SU-DHL-6 (cell line): Measurements from ENCODE around the gene CLCNKA.

Experiments
- H2AFZ ChIP-seq: fragments of 200-600 bp; sonication (generic); 2 replicates; pipeline ENCODE4 v1.6.1; 2014; ENCODE audit warnings: low read depth, mild to moderate bottlenecking, moderate library complexity, mixed read lengths, antibody characterized with exemption, low read length; ENCODE audit not compliant: severe bottlenecking
- H3F3A ChIP-seq: fragments of 200-600 bp; shearing (Covaris generic); 2 replicates; pipeline ENCODE4 v1.6.0; 2016; ENCODE audit warnings: antibody characterized with exemption, mild to moderate bottlenecking; ENCODE audit not compliant: insufficient read depth
- H3K27ac ChIP-seq: fragments of 200-600 bp; sonication (generic); 2 replicates; pipeline ENCODE4 v1.5.1; 2016; ENCODE audit warnings: low read depth, mild to moderate bottlenecking, low read length, moderate library complexity, mixed read lengths
- H3K27me3 ChIP-seq: fragments of 200-600 bp; sonication (generic), shearing (Covaris generic); 2 replicates; pipeline ENCODE4 v1.6.0; 2014; ENCODE audit warnings: mild to moderate bottlenecking, low read length
- H3K36me3 ChIP-seq: fragments of 200-600 bp; sonication (generic); 2 replicates; pipeline ENCODE4 v1.6.1; 2014; ENCODE audit warnings: mild to moderate bottlenecking, low read length, mixed read lengths
- H3K4me2 ChIP-seq: fragments of 300-600, 200-600 bp; shearing (Covaris generic), sonication (generic); 2 replicates; pipeline ENCODE4 v1.6.0; 2014; ENCODE audit warnings: low read length, low read depth, mild to moderate bottlenecking; ENCODE audit not compliant: poor library complexity, severe bottlenecking
- H3K4me3 ChIP-seq: fragments of 200-600 bp; sonication (generic); 2 replicates; pipeline ENCODE4 v1.5.1; 2014; ENCODE audit warnings: antibody characterized with exemption, low read length, mild to moderate bottlenecking, mixed read lengths; ENCODE audit not compliant: insufficient read depth, poor library complexity, severe bottlenecking
- H3K79me2 ChIP-seq: fragments of 200-600 bp; sonication (generic); 2 replicates; pipeline ENCODE4 v1.6.1; 2014; ENCODE audit warnings: mild to moderate bottlenecking, low read length, moderate library complexity; ENCODE audit not compliant: insufficient read depth
- H3K9ac ChIP-seq: fragments of 200-600 bp; sonication (generic); 2 replicates; pipeline ENCODE4 v1.7.0; 2014; ENCODE audit warnings: mild to moderate bottlenecking, low read length
- H3K9me2 ChIP-seq: fragments of 200-600 bp; sonication (generic); replicated peaks from 2 replicates; pipeline ENCODE4 v1.6.1; 2014; ENCODE audit warnings: low read length; ENCODE audit not compliant: insufficient read depth
- H3K9me3 ChIP-seq: fragments of 200-600 bp; sonication (generic); 2 replicates; pipeline ENCODE4 v1.6.1; 2014; ENCODE audit warnings: low read length, mixed read lengths; ENCODE audit not compliant: insufficient read depth
- H4K20me1 ChIP-seq: fragments of 200-600 bp; sonication (generic); 2 replicates; pipeline ENCODE4 v1.6.1; 2014; ENCODE audit warnings: low read depth, mild to moderate bottlenecking, antibody characterized with exemption, low read length, moderate library complexity, mixed read lengths
- EZH2phosphoT487 ChIP-seq: fragments of 200-600 bp; sonication (generic), shearing (Covaris generic); conservative IDR thresholded peaks from 2 replicates; pipeline ENCODE4 v1.6.1; 2018; ENCODE audit warnings: mild to moderate bottlenecking, antibody characterized with exemption, low read length, moderate library complexity, mixed read lengths
- TF ChIP-seq, protein P1 (sequence below): fragments of 200-600 bp; sonication (generic); IDR thresholded peaks from one replicate; pipeline ENCODE4 v1.5.1; 2017; ENCODE audit warnings: antibody characterized with exemption, mild to moderate bottlenecking, low read length, moderate library complexity; ENCODE audit not compliant: insufficient read depth, poor library complexity, severe bottlenecking

The CLCNKA gene

DNA sequence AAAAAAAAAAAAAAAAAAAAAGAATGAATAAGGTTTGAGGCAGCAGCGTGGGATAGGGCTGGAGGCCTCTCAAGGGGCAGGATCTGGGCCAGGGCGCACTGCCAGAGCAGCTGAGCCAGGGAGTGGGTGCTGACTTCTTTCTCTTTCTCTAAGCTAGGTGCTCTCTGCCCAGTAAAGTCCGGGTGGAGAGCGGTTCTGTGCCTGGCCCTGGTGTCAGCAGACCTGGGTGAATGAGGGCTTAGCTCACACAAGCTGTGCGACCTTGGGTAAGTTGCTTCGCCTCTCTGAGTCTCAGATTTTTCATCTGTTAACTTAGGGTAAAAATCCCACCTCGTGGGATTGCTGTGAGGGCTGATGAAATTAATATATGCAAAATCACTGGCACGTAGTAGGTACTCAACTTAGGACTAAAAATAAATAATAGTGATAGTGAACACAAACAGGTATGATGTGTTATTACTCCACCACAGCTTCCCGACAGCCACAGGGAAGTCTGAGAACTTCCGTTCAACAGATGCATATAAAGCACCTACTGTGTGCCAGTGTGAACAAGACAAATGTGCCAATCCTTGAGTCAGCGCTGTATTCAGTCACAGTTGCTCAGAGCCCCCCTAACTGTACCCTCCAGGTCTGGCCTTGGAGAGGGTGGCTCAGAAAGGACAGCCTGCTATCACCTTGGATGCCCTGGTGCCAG lies 53.6 kb downstream of the CLCNKA start:
- Histone ChIP-seq H3F3A (no peaks in the 10 kb centered on the region), H3K27ac (no peak overlapping the region), H3K4me2 (no peak overlapping the region)

DNA sequence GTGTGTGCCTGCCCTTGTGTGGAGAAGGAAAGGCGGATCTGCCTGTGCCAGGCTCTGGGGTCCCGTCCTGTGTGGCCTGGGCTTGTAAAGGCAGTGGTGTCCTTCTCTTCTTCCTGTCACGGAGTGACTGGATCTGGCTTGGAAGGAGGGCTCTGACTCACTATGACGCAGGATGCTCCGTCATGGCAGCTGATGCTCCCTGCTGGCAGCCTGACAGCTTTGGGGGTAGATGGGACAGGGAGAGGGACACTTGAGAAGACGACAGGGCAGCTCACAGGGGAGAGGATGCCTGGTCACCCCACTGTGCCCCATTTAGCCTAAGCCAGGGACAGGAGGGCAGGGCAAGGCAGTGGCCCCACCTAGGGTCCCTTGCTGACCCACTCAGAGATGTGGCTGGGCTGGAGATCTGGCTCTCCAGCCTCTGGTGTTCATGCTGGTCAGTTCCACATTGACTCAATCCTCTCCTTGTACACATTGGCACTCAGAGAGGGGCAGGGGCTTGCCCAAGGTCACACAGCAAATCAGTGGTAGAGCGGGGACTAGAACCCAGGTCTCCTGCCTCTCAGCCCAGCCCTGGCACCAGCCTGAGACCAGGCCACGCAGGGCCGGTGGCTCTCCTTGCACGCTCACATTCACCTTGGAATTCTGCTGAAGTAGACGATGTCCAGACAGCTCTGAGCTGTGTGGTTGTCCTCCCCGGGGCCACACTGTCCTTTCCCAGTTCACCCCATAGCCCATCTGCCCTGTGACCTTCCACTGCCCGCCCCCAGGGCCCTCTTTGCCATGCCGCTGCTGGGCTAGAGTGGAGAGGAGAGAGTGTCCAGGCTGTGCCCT lies 54.4 kb downstream of the CLCNKA start:
- H3K27ac ChIP-seq: no peak overlapping the region
- no peaks in the 10 kb centered on the region for H3K36me3 ChIP-seq
- no peak overlapping the region for H3K9ac ChIP-seq
- H4K20me1 ChIP-seq: no peaks in the 10 kb centered on the region
- no peaks in the 10 kb centered on the region for H3K9me2 ChIP-seq
- H3F3A ChIP-seq: no peaks in the 10 kb centered on the region
- H3K4me3 ChIP-seq: no peak overlapping the region
- no peaks in the 10 kb centered on the region for H3K79me2 ChIP-seq
- no peak overlapping the region for H3K4me2 ChIP-seq
- no peaks in the 10 kb centered on the region for H3K9me3 ChIP-seq
- H2AFZ ChIP-seq: no peak overlapping the region
- no peaks in the 10 kb centered on the region for H3K27me3 ChIP-seq
- no peak for TF ChIP-seq EZH2phosphoT487
- TF ChIP-seq, protein P1, sequence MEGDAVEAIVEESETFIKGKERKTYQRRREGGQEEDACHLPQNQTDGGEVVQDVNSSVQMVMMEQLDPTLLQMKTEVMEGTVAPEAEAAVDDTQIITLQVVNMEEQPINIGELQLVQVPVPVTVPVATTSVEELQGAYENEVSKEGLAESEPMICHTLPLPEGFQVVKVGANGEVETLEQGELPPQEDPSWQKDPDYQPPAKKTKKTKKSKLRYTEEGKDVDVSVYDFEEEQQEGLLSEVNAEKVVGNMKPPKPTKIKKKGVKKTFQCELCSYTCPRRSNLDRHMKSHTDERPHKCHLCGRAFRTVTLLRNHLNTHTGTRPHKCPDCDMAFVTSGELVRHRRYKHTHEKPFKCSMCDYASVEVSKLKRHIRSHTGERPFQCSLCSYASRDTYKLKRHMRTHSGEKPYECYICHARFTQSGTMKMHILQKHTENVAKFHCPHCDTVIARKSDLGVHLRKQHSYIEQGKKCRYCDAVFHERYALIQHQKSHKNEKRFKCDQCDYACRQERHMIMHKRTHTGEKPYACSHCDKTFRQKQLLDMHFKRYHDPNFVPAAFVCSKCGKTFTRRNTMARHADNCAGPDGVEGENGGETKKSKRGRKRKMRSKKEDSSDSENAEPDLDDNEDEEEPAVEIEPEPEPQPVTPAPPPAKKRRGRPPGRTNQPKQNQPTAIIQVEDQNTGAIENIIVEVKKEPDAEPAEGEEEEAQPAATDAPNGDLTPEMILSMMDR: no peak

More for the DNA sequence above, 53.6 kb downstream of the CLCNKA start:
- Histone ChIP-seq H3K4me3 (no peak overlapping the region), H3K79me2 (no peaks in the 10 kb centered on the region), H3K27me3 (no peaks in the 10 kb centered on the region), H4K20me1 (no peaks in the 10 kb centered on the region), H3K9ac (no peak overlapping the region), H3K9me2 (no peaks in the 10 kb centered on the region), H3K36me3 (no peaks in the 10 kb centered on the region), H3K9me3 (no peaks in the 10 kb centered on the region), H2AFZ (no peak overlapping the region)
- TF ChIP-seq EZH2phosphoT487: no peak
- TF ChIP-seq, protein P1: no peak

DNA sequence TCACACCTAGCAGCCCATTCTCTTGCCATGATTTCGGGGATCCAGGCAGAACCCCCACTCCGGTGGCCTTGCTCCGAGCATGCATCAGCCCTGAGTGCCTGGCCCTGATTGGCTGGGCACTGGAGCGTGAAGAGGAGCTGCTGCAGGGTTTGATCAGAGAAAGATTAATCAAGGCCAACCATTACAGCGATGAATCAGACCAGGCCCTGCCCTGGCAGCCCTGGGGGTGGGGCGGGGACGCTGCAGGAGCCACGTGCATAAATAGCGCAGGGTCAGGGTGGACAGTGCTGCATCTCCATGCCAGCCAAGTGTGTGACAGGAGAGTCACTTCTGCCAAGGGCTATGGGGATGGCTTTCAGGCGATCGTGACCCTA lies 55.0 kb downstream of the CLCNKA start:
- Histone ChIP-seq H3K4me2 (no peak overlapping the region), H3K9me2 (no peaks in the 10 kb centered on the region), H3K27ac (no peak overlapping the region), H3K27me3 (no peaks in the 10 kb centered on the region), H3K4me3 (no peak overlapping the region), H3K9ac (no peak overlapping the region), H3K9me3 (no peaks in the 10 kb centered on the region), H3K36me3 (no peaks in the 10 kb centered on the region), H3F3A (no peaks in the 10 kb centered on the region), H4K20me1 (no peaks in the 10 kb centered on the region), H2AFZ (no peak overlapping the region), H3K79me2 (no peaks in the 10 kb centered on the region)
- TF ChIP-seq, protein P1: no peak
- no peak for TF ChIP-seq EZH2phosphoT487
